ENCODE data around the gene PES1. TPM values are rescaled to one million over a fixed set of nuclear protein-coding genes. Genes with fewer than 3 reads are reported as not detected.

Gene PES1
- total and polyA plus RNA-seq, 2 of the 13 experiments (the other 11 are each of a cell fraction or from before 2014, with no cell fraction given) = 65.1 to 94.7 TPM

GRCh38 chr22:30628491-30628890 is 36.8 kb upstream of the PES1 start:
- WGBS (ENCODE audit: low lambda C conversion rate) = 37% methylated on average over 2 of the region's 4 CpGs
- BruUV-seq (replicated peaks) = no TSS peak
- Histone ChIP-seq H3K36me3 (replicated peaks in 1 of 2; ENCODE audit: control insufficient read depth in 1 of 2, insufficient read depth in 2 of 2, low read length in 2 of 2) (no peaks in the 10 kb centered on the region), H3K4me3 (replicated peaks in 1 of 3; ENCODE audit: insufficient read depth in 1 of 3, low read depth in 2 of 3, low read length in 3 of 3) (no peak overlapping the region), H3K79me2 (ENCODE audit: insufficient read depth, low read length) (no peaks in the 10 kb centered on the region), H4K20me1 (ENCODE audit: insufficient read depth, low read length) (no peaks in the 10 kb centered on the region), H3K27me3 (ENCODE audit: control insufficient read depth in 1 of 2, insufficient read depth in 2 of 2, low read length in 2 of 2) (no peaks in the 10 kb centered on the region), H3K4me2 (ENCODE audit: low read depth, low read length) (no peak overlapping the region), H3K9ac (ENCODE audit: insufficient read depth, low read depth, low read length) (no peak overlapping the region), H3K9me3 (ENCODE audit: low read length) (no peaks in the 10 kb centered on the region), H2AFZ (ENCODE audit: low read length) (no peak overlapping the region), H3K4me1 (ENCODE audit: insufficient read depth, low read length) (no peaks in the 10 kb centered on the region), H3K27ac (ENCODE audit: extremely low read length, insufficient read depth, low read length) (no peak overlapping the region)
- DNase-seq (ENCODE audit: low spot score) (no peak), FAIRE-seq (no peak), ATAC-seq (no peak)
- ChIA-PET POLR2A (no interaction called here), CTCF (ENCODE audit: low intra/inter-chr PET ratio, low total read pairs) (no interaction called here)
- TF ChIP-seq ZNF260 (CRISPR knock-in tag; IDR thresholded peaks at IDR 0.05; ENCODE audit: borderline replicate concordance, low read depth) (no peak), ZNF24 (IDR thresholded peaks at IDR 0.05) (no peak), DNMT3B (CRISPR knock-in tag; conservative IDR thresholded peaks at IDR 0.05) (no peak), RNF219 (CRISPR knock-in tag; IDR thresholded peaks at IDR 0.05) (no peak), ZNF713 (CRISPR knock-in tag; IDR thresholded peaks at IDR 0.05) (no peak), CTCF (CRISPR knock-in tag; IDR thresholded peaks at IDR 0.05) (no peak), MNT (IDR thresholded peaks at IDR 0.05) (no peak)
- in situ Hi-C loops (cut with HindIII; ENCODE audit: extremely low pct_ligation_motif_present, low pct_unique_long_range_greater_than_20kb) = no loop called here
- intact Hi-C loops (cut with micrococcal nuclease; ENCODE audit: unreplicated experiment) = no loop called here

Measured in HepG2 (cell line).